22Rv1 (cell line): ENCODE measurements around the gene PYY.
"Not testable (repeated sequence)": the region's sequence is repeated elsewhere in the genome, so short reads cannot be mapped to it uniquely, and the experiment has no call there.

Experiments used
- H3K27ac ChIP-seq: fragments of 450-650 bp; 2 replicates; pipeline ENCODE4 v1.5.1; 2017
- CTCF ChIP-seq: fragments of 450-650 bp; IDR thresholded peaks from 2 replicates; pipeline ENCODE4 v1.5.1; 2017; ENCODE audit warnings: mild to moderate bottlenecking
- ZFX ChIP-seq: fragments of 450-650 bp; IDR thresholded peaks from 2 replicates; pipeline ENCODE4 v1.6.1; 2017; ENCODE audit warnings: antibody characterized with exemption, borderline replicate concordance

The PYY gene

GRCh38 chr17:43976963-43977837 lies 23.5 kb upstream of the PYY start:
- TF ChIP-seq ZFX (no peak), CTCF (no peak)
- no peak overlapping the region for H3K27ac ChIP-seq

GRCh38 chr17:43975898-43976297 lies 22.2 kb upstream of the PYY start:
- no peak overlapping the region for H3K27ac ChIP-seq
- TF ChIP-seq ZFX (no peak), CTCF (no peak)

- H3K27ac ChIP-seq = no peak overlapping the region
- no peak for TF ChIP-seq ZFX
- TF ChIP-seq CTCF = no peak
Observed at GRCh38 chr17:43974382-43975266, 20.9 kb upstream of the PYY start.

- not testable (repeated sequence) for H3K27ac ChIP-seq
Observed at GRCh38 chr17:43972444-43973212, 18.9 kb upstream of the PYY start.

- H3K27ac ChIP-seq = not testable (repeated sequence)
Observed at GRCh38 chr17:43971436-43971835, 17.7 kb upstream of the PYY start.

- no peak overlapping the region for H3K27ac ChIP-seq
- TF ChIP-seq ZFX = no peak
- TF ChIP-seq CTCF = no peak
Observed at GRCh38 chr17:43970366-43970765, 16.6 kb upstream of the PYY start.

- H3K27ac ChIP-seq = no peak overlapping the region
- TF ChIP-seq ZFX = no peak
- no peak for TF ChIP-seq CTCF
Observed at GRCh38 chr17:43967251-43967875, 13.6 kb upstream of the PYY start.
